SW 1271 (cell line): ENCODE measurements around the gene TACO1.
A peak's percentile ranks its signal among the peaks of the same experiment; 100 is the strongest.

Experiments used
- DNase-seq, 2 experiments: peaks; one replicate each; lab custom pipeline; 2025; lab: John Stamatoyannopoulos, UW

Gene TACO1

DNA sequence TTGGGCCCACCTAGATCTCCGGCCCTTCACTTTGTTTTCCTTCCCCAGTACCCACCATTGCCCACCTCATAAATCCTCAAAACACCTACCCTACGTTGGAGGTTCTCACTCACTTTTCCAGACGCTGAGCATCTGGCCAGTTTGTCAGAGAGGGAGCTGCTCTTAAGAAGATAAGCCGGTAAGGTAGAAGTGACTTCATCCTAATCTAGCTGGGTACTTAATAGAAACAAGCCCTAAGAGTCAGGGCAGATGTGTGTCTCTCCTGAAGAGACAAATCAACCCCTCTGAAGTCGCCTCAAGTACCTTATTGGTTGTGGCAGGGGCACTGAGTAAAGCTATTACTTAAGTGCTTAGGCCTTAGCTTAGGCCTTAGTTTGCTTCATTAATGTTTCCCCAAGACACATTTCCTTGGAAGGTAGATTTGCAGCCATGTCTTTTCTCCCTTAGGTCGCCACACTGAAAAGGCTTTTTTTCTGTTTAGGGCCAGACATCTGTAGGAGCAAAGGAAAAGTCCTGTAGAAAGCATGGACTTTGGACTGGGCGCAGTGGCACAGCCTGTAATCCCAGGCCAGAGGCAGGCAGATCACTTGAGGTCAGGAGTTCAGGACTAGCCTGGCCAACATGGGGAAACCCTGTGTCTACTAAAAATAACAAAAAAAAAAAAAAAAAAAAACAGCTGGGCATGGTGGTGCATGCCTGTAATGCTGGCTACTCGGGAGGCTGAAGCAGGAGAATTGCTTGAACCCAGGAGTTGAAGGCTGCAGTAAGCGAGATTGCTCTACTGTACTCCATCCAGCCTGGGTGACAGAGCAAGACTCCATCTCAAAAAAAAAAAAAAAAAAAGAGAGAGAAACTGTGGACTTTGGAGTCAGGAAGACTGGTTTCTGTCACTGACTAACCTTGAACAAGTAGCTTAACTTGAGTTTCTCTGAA, 1.0 kb downstream of the TACO1 start:
- no peak for DNase-seq

DNA sequence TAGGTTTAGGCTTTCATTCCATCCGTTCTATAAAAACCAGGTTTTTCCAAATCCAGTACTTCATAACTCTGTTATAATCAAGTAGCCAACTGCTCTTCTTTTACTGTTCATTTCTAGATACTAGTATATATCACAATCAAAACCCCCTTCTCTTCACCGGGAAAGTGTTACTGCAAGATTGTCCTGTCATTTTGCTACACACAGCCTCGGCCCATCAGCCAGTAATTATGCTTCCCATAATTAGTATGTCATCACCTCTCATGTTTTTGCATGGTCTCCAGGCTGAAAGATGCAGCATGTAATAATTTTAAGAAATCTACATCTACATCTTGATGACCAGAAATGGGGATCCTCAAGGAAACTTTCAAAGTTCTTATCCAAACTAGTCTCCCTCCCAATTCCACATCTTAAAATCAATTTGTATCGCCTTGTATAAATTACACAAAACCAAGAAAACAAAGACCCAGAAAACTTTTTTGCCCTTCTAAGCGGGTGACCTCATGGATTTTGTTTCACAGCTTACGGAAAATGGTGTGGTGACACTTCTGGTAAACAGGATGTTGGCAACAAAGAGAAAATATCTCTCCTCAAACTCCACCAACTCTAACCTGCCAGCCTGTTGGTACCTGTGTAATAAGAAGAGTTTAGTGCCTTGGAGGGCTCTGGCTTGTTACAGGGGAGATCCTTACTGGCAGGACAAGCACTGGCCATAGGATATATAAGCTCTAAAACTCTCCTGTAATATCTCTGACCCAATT, 9.3 kb downstream of the TACO1 start:
- DNase-seq, result no peak

DNA sequence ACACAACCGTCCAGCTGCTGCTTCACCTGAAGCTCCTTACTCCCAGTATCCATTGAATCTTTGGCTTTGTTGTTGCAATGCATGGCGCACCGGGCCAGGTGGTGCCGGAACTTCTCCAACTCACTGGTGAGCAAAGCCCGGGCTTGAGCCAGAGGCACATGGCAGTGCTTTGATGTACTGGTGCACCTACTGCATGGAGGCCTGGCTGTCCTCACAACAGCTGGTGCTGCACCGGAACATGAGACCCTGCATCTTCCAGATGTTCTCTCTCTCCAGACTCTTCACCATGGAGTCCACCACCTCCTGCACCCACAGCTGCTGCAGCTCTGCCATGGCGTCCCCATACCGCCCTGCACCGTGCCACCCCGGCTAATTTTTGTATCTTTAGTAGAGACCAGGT, 10.2 kb downstream of the TACO1 start:
- no peak for DNase-seq

DNA sequence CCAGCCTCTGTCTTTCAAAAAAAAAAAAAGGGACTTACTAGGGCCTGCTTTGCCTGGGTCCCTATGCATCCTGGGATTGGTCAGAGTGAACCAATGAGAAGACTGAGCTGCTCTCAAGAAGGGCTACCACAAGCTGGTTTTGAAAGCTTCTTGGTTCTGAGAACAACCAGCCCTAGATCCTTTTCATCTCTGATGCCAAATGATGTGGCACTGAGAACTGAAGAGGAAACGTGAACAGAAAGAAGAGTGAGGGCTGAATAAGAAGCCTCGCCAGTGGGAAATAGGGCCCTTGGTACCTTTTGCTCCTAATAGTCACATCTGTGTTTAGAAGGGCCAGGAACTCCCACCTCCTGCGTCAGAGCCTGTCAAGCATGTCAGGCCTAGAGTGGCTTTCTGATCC, 10.7 kb downstream of the TACO1 start:
- no peak for DNase-seq

DNA sequence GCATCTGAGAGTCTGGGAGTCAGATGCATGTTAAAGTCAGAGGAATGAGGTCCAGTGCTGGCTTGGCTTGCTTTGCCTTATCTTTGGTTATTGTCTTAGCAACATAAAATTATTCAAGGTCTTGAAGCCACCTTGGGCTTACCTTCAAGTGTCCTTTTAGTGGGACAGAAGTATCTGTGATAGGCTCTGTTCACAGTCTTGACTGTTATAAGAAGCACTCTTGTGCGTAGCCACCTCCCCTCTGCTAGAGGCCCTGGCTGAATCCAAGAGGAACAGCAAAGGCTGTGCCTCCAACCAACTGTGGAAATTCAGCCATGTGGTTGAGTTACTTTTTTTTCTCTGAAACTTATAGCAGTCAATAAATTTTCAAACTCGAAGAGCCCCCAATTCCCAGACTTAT, 13.0 kb downstream of the TACO1 start:
- DNase-seq, result no peak

DNA sequence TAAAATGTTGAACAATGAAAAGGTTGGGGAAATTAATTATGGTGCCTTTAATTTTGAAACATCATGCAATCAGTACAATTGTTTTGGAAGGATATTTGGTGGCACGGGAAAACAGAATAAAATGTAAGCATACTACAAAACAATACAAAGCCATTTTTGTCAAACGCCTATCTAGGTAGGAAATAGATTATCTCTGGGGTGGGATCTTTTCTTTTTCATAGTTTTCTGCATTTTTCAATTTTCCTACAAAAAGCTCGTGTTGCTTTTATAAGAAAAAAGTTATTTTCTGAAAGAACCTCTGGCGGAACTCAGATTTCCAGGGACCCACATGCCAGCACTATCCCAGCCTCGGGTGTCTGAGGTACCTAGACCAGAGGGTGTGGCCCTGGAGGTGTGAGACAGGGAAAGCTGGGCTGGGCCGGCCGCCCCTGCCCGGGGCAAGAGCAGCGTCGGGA, 20.6 kb downstream of the TACO1 start:
- no peak for DNase-seq

DNA sequence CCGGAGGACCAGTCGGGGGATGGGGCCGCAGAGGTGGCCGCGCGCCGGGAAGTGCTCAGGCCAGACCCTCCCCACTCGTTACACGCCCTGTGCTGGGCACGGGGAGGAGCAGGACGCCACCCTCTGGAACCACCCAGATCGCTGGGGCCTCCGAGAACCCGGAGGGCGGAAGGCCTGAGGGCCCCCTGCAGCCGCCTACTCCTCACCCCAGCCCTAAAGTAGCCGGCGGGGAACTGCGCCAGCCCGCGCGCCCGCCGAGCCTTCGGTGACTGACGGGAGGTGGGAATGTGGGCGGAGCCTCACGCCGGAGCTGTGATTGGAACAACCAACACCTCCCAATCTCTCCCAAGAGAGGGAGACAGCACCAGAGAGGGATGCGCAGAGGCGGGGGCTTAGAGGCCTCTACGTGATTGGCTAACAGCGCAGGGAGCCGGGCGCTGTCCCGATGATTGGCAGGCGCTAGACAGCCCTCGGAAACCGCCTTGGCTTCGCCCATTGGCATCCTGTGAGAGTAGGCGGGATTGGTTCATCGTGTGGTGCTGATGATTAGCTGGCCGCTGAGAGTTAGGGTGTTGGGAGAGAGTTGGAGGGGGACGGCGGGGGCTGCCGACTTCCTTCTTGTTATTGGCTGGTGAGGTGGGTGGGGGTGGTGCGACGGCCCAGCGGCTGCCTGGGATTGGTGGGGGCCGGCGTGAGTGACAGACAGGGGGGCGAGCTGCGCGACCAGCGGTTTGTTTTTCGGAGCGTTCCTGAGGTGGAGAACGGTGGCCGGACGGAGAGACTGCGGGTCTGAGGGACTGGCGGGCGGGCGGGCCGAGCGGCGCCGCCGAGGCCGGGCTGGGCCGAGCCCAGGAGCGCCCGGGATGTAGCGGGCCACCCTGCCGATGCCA, 21.2 kb downstream of the TACO1 start, which contains the start of gene MAP3K3:
MAP3K3 (plus strand) TSS at position 734 of the 890 bp plus-strand sequence. CDS start 343 bp downstream, outside the sequence.
- peak; percentile 98 to 100 for DNase-seq

DNA sequence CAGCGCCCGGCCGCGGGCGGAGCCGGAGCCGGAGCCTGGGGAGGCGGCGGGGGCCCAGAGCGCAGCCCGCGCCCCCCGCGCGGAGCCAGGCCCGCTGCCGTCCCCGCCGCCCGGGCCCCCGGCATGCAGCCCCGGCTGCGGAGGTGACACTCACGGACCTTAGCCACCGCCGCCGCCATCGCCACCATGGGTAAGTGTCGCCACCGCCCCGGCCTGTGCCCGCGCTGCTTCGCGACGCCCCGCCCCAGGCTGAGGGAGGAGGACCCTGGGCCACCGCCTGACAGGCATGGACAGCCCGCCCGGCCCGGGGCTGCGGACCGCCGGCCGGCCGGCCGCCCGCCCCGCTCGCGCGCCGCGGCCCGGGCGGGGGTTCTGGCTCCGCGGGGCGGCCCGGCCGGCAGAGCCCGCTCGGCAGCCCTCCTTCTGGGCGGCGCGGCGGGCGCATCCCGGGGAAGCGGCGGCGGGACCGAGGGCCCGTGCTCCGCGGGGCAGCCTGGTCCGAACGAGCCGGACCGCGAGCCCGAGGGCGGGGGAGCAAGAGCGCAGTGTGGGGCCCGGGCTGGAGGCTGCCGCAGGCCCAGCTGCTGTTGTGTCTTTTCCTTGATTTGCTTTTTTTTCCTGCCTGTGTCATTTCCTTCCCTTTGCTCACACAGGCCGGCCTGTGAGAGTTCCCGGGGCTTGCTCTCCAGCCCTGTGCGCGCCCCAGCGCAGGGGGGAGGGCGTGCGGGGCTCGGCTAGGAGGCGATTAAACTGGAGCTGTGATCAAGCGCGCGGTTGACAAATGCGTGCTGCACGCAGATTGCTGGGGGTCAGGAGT, 22.1 kb downstream of the TACO1 start:
- DNase-seq, result peak in 1 of 2 experiments; percentile 38

DNA sequence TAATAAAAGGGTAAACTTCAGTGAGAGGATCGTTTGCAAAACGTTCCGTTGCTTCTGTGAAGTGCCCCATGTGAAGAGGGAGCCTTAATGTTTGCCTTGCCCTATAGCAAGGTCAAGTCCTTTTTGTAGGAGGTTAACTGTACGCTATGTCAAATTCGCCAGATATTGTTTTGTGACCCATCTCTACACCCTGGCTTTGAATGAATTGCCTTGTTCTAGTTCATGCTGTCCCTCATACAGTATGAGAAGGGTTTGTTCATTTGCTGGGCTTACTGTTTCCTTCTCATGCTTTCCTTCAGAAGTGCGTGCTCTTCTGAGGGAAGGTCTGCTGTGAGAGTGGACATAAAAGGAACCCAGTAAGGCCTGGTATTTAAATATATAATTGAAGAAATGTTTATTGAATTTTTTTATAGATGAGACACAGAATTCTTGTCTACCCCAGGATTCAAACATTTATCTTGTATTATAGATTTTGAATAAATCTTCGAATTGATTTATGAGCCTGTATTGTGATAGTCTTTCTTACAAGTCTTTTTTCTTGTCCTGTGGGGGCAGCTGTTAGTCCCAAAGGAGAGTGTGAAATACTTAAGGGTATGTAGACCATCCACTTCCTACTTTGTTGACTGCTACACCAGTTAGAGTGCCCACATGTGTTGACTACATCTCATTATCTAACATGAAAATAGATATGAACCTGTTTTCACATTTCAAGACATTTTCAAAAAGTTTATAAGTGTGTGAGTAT, 23.3 kb downstream of the TACO1 start:
- no peak for DNase-seq

DNA sequence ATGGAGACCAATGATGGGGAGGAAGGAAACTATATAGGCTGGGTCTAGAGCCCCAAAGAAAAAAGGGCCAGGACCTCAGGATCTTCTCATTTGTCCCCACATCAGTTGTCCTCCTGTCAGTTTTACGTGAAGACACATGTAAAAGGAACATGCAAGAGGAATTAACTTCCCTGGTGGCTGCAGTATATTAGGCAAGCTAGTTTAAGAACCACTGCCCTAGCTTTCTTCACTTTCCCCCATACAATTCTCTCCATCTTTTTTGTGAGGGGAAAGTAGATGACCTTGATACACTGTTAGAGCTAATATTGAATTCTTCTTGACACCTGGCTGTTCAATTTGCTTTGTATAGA, 23.8 kb downstream of the TACO1 start:
- no peak for DNase-seq

DNA sequence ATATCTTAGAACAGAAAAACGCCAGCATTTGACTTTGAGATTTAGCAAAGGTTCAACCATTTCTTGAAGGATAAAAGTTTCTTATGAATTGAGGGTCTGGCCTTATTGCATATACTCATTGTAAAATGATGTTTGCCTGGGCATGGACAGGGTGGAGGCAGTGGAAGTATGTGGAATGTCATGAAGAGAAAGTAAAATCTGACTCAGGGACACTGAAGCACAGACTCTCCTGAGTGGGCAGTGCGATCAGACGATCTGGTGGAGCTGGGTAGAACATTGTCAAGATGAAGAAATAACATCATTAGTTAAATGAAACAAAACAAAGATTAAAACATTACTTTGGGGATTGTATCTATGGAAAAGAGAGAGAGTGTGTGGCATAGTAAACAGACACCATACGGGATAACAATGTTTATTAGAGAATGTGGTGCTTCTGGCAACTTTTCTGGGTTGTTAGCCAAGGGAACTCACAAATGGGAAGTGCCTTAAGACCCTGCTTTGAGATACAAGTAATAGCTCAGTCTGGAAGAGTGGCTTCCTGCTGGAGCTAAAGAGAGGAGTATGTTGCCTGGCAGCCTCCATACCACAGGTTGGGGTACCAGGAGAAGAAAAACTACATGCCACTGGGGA, 26.0 kb downstream of the TACO1 start:
- no peak for DNase-seq

DNA sequence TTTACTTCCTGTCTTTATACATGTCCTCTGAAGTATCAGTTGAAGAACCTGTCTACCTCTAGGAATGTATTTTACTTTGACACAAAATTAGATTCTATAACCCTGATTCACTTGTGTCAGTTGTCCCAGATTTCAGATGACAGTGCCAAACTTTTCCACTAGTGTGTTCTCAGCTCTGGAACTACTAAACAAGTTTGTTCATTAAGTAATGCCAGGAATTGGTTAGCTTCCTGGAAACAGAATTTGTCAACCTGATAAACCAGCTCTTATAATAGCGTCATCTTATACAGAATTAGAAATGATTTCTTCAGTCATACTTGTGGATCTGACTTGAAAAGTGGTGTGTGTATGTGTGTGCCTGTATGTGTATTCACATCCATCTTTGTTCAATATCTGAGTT, 28.9 kb downstream of the TACO1 start:
- DNase-seq, result no peak

DNA sequence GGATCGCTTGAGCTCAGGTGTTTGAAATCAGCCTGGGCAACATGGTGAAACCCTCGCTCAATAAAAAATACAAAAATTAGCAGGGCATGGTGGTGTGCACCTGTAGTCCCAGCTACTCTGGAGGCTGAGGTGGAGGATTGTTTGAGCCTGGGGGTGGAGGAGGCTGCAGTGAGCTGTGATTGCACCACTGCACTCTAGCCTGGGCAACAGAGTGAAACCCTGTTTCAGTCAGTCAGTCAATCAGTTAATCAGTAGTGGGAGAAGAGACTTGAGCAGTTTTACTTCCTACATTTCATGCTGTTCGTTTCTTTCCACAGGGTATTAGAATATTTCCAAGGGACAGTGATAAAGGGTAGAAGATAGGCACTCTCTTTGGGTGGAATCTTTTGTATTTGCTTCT, 30.4 kb downstream of the TACO1 start:
- DNase-seq, result no peak

DNA sequence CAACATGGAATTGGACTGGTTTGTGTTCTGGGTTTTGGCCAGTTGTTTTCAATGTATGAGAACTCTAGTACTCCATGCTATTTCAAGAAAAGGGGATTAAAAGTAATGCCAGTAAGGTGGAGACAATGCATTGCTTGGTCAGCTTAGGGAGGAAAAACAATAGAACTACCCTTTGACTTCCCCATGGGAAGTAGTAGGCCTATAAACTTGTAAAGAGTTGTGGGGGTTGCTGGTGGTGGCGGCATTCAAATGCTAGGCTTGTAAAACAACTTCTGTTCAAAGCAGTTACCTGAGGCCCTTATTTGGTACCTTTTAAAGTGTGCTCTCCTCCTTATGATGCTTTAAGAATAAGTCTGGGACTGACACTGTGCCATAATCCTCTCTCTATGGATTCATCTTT, 30.9 kb downstream of the TACO1 start:
- no peak for DNase-seq

DNA sequence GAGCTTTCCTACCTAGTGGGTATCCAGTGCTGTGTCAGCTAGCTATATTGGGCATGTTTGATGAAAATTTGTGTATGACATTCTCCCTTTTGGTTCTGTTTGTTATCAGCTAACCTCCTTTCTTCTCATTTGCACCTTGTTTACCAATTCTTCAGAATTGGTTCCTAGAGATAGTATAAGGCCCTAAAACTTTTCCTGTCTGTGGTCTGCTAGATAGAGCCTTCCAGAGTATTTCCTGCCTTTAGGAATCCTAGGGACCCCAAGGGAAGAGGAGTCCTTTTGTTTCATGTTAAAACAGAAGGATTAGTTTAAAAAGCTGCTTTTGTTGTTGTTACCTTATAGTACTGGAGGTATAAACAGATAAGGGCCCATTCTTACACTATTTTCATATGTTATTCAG, 33.0 kb downstream of the TACO1 start:
- DNase-seq, result no peak

DNA sequence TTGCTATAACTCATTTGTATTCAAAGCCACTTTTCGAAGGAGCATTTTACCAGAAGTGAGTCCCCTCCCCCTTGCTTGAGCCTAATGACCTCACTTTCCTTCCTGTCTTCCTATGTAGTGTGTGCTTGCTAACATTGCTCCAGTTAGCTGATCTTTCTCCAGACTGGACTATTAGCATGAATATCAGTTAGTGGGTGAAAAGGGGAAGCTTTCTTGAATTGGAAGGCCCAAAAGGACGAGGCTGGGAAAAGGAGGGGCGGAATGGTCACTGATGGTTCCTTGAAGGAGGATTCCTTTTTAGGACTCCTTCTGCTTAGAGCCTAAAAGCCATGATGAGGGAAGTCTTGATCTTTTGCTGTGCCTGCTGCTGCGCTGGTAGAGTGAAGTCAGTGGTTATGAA, 33.5 kb downstream of the TACO1 start:
- DNase-seq, result no peak

DNA sequence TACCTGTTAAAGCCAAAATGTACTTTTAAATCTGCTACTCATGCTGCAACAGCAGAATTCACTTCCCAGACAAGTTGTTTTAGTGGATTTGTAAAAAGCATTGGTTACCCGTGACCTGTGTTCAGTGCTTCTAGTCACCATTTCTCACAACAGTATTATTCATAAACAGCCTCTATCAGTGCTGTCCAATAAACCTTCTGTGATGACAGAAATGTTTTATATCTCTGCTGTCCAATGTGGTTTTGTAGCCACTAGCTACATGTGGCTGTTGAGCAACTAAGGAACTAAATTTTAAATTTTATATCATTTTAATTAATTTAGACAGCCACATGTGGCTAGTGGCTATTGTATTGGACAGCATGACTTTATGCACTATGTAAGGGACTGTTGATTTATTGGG, 34.1 kb downstream of the TACO1 start:
- DNase-seq, result no peak

DNA sequence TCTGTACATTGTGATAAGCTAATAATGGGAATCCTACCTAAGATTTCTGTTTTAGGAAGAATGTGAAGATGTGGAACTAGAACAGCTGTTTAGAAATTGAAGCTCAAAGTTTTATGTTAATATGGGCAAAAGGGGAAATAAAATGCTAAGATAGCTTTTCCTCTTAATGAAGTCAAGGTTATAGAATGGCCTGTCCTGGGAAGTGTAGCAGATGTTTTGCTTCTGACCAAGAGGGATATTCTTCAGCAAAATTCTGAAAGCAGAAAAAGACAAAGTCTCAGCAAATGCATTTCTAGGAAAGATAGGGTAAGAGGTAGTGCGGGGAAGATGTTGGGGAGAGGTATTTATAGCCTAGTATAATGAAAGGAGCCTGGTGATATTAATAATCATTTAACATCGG, 34.6 kb downstream of the TACO1 start:
- DNase-seq, result no peak

DNA sequence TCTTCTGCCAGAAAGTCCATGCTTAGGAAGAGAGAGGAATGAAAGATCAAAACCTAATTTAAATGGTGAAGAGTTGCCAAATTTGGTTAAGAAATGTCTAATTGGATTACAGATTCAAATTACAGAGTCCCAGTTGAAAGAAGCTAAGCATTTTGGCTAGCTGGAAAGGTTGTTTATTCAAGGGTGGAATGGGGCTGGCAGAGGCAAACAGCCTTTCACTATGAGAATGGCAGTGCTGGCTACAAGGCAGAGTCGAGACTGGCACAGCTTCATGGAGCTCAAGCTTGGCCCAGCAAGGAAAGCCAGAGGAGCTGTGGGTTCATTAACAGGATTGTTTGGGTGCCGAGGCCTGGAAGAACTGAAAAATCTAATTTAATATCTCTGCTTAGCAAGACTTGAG, 35.1 kb downstream of the TACO1 start:
- no peak for DNase-seq

DNA sequence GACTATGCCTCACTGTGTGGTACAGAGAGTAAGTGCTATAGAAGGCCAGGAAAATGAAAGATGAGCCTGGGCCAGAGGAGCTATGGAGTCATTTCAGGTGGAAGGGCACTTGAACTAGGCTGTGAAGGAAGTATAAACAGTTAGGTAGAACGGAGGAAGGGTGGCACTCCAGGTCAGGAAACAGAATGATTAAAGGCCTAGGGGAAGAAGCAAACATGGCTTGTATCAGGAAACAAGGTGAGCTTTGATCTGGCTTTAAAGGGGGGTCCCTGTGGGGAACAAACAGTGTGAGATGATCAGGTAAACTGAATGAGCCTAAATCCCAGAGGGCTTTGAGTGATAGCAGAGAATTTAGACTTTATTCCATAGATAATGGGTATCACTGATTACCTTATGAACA, 38.4 kb downstream of the TACO1 start:
- no peak for DNase-seq
